ENCODE measurements around the gene PTPN12.

PTPN12 gene

DNA sequence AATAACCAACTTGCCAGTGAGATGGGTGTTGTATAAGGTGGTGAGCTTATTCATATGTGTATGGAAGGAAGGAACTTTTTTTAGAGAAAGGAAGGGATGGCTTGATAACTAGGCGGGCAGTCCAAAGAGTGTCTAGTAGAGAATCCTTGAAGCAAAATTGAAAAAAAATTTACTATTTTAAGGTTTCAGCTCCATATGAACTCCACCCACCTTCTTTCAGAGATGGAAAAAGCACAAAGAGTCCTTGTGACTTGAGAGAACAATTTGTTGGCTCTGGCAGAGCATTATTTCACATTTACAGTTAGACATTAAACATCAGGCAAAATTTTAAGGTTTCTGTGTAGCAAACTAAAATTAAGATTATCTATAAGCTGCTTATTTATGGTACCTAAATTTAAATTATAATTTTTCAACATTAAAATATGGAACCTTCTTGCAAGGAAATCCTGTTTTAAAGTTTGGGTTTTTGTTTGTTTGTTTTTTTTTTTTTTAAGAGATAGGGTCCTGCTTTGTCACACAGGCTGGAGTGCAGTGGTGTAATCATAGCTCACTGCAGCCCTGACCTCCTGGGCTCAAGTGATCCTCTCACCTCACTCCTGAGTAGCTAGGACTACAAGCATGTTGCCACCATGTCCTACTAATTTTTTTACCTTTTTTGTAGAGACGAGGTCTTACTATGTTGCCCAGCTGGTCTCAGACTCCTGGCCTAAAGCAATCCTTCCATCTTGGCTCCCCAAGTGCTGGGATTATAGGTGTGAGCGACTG lies 12.2 kb downstream of the PTPN12 start:
- no peak for TF ChIP-seq POLR2A (IDR thresholded peaks at IDR 0.05; ENCODE audit: low read depth, low read length)
- FAIRE-seq, result no peak
- no peak for DNase-seq (ENCODE audit: insufficient read length, low spot score)

DNA sequence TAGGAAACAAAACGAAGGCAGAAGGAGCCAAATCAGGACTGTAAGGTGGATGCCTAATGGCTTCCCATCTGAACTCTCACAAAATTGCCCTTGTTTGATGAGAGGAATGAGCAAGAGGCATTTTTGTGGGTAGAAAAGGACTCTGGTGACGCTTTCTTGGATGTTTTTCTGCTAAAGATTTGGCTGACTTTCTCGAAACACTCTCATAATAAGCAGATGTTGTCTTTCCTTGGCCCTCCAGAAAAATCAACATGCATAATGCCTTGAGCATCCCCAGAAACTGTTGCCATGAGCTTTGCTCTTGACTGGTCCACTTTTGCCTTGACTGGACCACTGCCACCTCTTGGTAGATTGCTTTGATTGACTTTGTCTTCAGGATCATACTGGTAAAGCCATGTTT lies 13.5 kb downstream of the PTPN12 start:
- DNase-seq (ENCODE audit: insufficient read length, low spot score), result no peak
- no peak for TF ChIP-seq POLR2A (IDR thresholded peaks at IDR 0.05; ENCODE audit: low read depth, low read length)
- no peak for FAIRE-seq

DNA sequence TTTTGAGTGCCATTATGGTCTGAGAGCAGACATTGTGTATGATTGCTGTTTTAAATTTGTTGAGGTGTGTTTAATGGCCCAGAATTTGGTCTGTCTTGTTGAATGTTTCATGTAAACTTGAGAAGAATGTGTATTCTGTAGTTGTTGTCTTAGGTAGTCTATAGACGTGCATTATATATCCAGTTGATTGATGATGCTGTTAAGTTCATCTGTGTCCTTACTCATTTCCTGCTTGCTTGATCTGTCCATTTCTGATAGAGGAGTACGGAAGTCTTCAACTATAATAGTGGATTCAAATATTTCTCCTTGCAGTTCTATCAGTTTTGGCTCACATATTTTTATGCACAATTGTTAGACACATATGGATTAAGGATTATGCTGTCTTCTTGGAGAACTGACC lies 16.0 kb downstream of the PTPN12 start:
- no peak for FAIRE-seq
- DNase-seq (ENCODE audit: insufficient read length, low spot score), result no peak
- TF ChIP-seq POLR2A (IDR thresholded peaks at IDR 0.05; ENCODE audit: low read depth, low read length), result no peak

DNA sequence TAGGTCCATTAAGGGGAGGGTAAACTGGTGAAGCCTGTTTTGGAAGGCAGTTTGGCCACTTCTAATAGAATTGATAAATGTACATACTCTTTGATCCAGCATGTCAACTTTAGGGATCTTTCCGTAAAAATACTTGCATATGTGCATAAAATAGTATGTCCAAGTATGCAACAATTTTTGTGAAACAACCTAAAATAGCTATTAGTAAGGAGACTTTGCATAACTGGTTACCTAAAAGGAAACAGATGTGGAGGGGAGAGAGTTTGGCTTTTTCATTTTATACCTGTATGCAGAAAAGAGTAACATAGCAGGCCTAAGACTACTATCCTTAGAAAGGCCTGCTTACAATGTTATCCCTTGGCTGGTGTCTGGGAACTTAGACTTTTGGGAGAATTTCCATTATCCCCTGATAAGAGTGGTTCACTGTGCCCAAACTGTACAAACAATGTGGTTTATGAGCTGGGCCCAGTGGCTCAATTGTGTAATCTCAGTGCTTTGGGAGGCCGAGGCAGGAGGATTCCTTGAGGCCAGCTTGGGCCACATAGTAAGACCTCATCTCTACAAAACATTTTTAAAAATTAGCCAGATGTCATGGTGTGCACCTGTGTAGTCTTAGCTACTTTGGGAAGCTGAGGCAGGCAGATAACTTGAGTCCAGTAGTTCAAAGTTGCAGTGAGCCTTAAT lies 21.3 kb downstream of the PTPN12 start:
- no peak for TF ChIP-seq POLR2A (IDR thresholded peaks at IDR 0.05; ENCODE audit: low read depth, low read length)
- no peak for DNase-seq (ENCODE audit: insufficient read length, low spot score)
- FAIRE-seq, result no peak

DNA sequence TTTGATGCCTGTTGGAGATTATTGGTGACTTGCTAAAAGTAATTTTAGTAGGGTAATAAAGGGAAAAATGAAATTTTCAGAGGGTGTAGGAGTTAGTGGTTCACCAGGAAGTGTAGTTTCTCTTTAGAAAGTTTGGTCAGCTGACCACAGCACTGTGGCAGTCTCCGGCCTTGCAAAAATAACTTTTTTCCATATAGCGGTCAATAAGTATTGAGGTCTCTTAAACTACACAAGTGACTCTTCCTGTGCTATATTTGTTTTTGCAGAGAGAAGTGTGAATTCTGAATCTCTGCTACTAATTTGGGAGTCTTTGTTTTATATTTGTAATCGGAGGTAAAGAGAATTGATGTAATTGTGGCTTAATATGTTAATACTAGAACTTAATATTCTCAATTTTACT lies 24.3 kb downstream of the PTPN12 start:
- no peak for FAIRE-seq
- no peak for TF ChIP-seq POLR2A (IDR thresholded peaks at IDR 0.05; ENCODE audit: low read depth, low read length)
- no peak for DNase-seq (ENCODE audit: insufficient read length, low spot score)

DNA sequence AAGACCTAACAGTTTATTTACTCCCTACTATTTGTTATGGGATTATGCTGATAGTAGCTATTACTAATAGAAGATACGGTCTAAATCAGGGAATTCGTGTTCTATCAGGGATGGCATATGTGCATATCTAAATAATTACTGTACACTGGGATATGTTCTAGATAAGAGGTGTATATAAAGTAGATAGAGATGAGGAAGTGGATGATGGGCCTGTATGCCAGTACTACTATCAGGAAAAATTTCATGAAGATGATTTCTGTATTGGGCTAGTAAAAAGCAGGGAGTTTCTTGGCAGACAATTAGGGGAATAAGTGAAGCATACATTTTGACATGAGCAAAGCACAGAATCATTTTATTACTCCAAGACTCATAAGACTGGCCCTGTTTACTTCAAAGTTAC lies 26.2 kb downstream of the PTPN12 start:
- FAIRE-seq (no peak), DNase-seq (ENCODE audit: insufficient read length, low spot score) (no peak)
- TF ChIP-seq POLR2A (IDR thresholded peaks at IDR 0.05; ENCODE audit: low read depth, low read length), result no peak

DNA sequence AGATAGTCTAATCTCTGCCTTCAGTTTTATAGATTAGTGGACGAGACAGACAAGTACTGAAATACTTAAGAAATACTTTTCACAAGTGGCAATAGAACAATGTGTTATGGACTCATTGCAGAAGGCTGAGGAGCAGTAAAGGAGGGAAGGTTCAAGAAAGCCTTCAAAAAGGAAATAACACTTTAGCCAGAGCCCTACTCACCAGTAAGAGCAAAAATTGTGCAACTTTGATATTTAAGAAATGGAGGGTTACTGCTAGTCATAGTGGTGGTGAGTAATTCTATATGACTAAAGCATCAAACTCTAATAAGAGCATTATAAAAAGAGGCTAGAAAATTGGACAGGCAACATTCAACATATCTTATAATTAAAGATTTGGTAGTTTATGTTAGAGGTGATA lies 28.8 kb downstream of the PTPN12 start:
- DNase-seq (ENCODE audit: insufficient read length, low spot score) (no peak), FAIRE-seq (peak; percentile 45)
- no peak for TF ChIP-seq POLR2A (IDR thresholded peaks at IDR 0.05; ENCODE audit: low read depth, low read length)

DNA sequence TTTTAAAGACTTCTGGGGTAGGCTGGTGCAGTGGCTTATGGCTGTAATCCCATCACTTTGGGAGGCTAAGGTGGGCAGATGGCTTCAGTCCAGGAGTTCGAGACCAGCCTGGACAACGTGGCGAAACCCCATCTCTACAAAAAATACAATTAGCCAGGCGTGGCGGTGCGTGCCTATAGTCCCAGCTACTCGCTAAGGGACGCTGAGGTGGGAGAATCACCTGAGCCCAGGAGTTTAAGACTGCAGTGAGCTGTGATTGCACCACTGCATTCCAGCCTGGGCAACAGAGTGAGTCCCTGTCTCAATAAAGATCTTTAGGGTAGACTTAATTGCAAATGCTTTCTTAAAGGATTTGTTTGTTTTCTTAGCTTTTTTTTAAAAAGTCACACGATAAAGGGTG lies 29.3 kb downstream of the PTPN12 start:
- TF ChIP-seq POLR2A (IDR thresholded peaks at IDR 0.05; ENCODE audit: low read depth, low read length), result no peak
- DNase-seq (ENCODE audit: insufficient read length, low spot score) (no peak), FAIRE-seq (no peak)

DNA sequence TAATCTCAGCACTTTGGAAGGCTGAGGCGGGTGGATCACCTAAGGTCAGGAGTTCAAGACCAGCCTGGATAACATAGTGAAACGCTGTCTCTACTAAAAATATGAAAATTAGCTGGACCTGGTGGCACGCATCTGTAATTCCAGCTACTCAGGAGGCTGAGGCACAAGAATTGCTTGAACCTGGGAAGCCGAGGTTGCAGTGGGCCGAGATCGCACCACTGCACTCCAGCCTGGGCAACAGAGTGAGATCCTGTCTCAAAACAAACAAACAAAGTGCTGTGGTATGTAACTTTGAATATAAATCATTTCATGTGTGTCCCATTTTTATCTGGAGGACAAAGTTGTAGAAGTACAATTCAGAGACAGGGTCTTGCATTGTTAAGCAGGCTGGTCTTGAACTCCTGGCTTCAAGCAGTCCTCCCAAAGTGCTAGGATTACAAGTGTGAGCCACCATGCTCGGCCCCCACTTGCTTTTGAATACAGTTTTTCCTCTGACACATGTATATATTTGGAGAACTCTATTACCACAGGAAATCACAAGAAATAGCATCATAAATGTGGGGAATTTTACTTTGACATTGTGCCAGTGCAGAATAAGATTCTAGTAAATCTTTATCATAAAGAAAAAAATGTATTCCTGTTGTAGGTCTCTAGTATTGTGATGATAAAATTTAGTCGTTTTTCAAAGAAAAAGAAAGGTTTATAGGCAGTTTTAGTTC lies 32.6 kb downstream of the PTPN12 start:
- no peak for TF ChIP-seq POLR2A (IDR thresholded peaks at IDR 0.05; ENCODE audit: low read depth, low read length)
- no peak for FAIRE-seq
- DNase-seq (ENCODE audit: insufficient read length, low spot score), result no peak

DNA sequence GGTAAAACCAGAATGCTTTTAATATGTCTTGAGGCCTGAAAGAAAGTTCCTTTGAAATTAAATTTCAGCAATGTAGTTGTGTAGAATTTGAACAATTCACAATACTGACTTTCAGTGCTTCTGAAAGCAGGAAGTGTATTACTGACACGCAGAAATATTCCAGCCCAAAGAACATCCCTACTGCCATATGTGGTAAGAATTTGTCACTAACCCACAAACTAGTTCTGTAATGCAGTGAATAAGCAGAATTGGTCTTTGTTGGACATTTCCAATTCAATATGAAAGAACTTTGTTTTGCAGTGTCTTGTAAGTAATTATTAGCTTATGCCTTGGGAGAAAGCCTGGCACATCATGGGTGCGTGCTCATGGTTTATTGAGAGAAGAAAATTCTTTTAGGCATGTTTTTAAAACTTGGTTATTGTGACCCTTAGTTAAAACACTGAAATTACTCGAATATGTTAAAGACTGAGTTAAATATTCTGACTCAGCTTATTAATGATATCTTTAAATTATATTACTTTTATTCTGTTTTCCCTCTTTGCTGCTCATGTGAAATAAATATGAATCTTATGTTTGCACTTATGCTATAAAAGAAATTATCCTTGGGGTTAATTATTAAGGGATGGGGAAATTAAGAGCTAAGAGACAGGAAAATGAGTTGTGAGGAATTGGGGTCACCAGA lies 33.4 kb downstream of the PTPN12 start:
- DNase-seq (ENCODE audit: insufficient read length, low spot score) (no peak), FAIRE-seq (no peak)
- TF ChIP-seq POLR2A (IDR thresholded peaks at IDR 0.05; ENCODE audit: low read depth, low read length), result no peak

DNA sequence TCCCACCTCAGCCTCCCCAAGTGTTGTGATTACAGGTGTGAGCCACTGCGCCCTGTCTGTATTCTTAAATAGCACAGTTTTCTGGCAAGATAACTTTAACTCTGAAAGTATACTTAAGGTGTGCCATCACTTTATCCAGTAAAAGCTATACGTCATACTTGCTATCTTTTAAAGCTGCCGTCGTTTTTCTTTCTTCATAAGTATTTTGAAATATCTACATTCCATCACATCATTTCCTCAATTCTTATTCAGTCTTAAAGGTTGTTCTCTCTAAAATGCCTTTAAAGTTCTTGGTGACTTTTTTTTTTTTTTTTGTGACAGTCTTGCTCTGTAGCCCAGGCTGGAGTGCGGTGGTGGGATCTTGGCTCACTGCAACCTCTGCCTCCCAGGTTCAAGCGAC lies 34.7 kb downstream of the PTPN12 start:
- no peak for FAIRE-seq
- TF ChIP-seq POLR2A (IDR thresholded peaks at IDR 0.05; ENCODE audit: low read depth, low read length), result no peak

DNA sequence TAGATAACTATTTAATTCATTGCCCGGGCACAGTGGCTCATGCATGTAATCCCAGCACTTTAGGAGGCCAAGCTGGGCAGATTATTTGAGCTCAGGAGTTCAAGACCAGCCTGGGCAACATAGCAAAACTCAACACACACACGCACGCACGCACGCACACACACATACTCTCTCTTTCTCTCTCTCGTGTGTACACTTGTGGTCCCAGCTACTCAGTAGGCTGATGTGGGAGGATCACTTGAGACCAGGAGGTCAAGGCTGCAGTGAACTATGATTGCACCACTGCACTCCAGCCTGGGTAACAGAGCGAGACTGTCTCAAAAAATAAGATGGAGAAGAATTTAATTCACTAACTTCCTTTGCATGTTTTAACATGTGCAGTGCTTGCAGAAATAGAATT lies 38.1 kb downstream of the PTPN12 start:
- FAIRE-seq (no peak), DNase-seq (ENCODE audit: insufficient read length, low spot score) (no peak)
- no peak for TF ChIP-seq POLR2A (IDR thresholded peaks at IDR 0.05; ENCODE audit: low read depth, low read length)

More for the DNA sequence above, 34.7 kb downstream of the PTPN12 start:
- no peak for DNase-seq (ENCODE audit: insufficient read length, low spot score)

DNA sequence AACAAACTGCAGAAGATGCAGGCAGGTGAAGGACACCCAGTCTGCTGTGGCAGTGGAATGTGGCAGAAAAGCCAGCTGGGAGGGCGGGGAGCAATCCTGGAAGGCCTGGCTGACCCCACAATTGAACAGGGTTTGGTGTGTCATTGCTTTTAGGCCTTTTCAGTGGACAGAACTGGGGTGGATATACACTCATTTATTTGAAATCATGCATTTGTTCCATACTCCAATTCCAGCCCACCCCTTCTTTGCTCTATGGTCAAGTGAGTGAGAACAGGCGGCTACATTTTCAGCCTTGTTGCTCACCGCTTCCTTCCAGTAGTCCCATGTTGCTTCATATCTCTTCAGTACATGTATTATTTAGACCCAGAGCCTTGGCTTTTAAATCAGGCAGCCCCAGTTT lies 39.8 kb downstream of the PTPN12 start:
- no peak for FAIRE-seq
- DNase-seq (ENCODE audit: insufficient read length, low spot score), result no peak
- TF ChIP-seq POLR2A (IDR thresholded peaks at IDR 0.05; ENCODE audit: low read depth, low read length), result no peak

DNA sequence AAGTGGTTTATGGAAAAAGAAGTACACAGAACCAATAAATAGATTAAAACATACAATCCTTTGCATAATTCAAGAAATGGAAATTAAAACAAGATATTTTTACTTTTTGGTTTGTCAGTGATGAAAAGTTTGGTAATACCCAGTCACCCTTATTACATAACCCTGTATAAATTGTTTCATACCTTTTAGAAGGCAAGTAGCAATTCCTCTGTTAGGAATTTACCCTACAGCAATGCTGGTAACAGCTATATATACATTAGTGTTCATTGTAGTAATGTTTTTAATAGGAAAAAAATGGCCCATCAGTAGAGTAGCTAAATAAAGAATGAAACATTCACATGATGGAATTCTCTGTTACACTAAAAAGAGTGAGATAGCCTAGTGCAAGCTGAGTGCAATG lies 42.7 kb downstream of the PTPN12 start:
- FAIRE-seq (no peak), DNase-seq (ENCODE audit: insufficient read length, low spot score) (no peak)
- no peak for TF ChIP-seq POLR2A (IDR thresholded peaks at IDR 0.05; ENCODE audit: low read depth, low read length)
